GM18520 (cell line): ENCODE results near the gene PAK2.
"Not testable (repeated sequence)": the region's sequence is repeated elsewhere in the genome, so short reads cannot be mapped to it uniquely, and the experiment has no call there.

Source experiments
- ATAC-seq: cut with Tn5 transposase; IDR thresholded peaks from one replicate; pipeline ENCODE4 v1.9.1; 2021; ENCODE audit not compliant: unreplicated experiment

PAK2 gene

GRCh38 chr3:196777836-196778235 is 38.2 kb downstream of the PAK2 start:
- no peak for ATAC-seq

GRCh38 chr3:196778755-196779154 is 39.1 kb downstream of the PAK2 start:
- no peak for ATAC-seq

- no peak for ATAC-seq
Observed at GRCh38 chr3:196782511-196782910, 42.9 kb downstream of the PAK2 start.

GRCh38 chr3:196788528-196788927 is 48.9 kb downstream of the PAK2 start:
- ATAC-seq: no peak

- no peak for ATAC-seq
Observed at GRCh38 chr3:196789885-196790359, 50.3 kb downstream of the PAK2 start.

- ATAC-seq: no peak
Observed at GRCh38 chr3:196790636-196791035, 51.0 kb downstream of the PAK2 start.

GRCh38 chr3:196792771-196793170 is 53.1 kb downstream of the PAK2 start:
- no peak for ATAC-seq

- no peak for ATAC-seq
Observed at GRCh38 chr3:196793246-196793645, 53.6 kb downstream of the PAK2 start.

GRCh38 chr3:196794467-196794866 is 54.8 kb downstream of the PAK2 start:
- no peak for ATAC-seq

GRCh38 chr3:196796317-196796716 is 56.7 kb downstream of the PAK2 start:
- ATAC-seq: no peak

- ATAC-seq: no peak
Observed at GRCh38 chr3:196800742-196801434, 61.2 kb downstream of the PAK2 start.

GRCh38 chr3:196803891-196804468 is 64.3 kb downstream of the PAK2 start:
- no peak for ATAC-seq

- no peak for ATAC-seq
Observed at GRCh38 chr3:196804773-196805172, 65.1 kb downstream of the PAK2 start.

- no peak for ATAC-seq
Observed at GRCh38 chr3:196810963-196811581, 71.4 kb downstream of the PAK2 start.

- no peak for ATAC-seq
Observed at GRCh38 chr3:196812853-196813252, 73.2 kb downstream of the PAK2 start.

GRCh38 chr3:196813903-196814302 is 74.2 kb downstream of the PAK2 start:
- no peak for ATAC-seq

- no peak for ATAC-seq
Observed at GRCh38 chr3:196821806-196822355, 82.2 kb downstream of the PAK2 start.

- ATAC-seq: not testable (repeated sequence)
Observed at GRCh38 chr3:196829651-196830050, 90.0 kb downstream of the PAK2 start.

GRCh38 chr3:196835086-196835485 is 95.4 kb downstream of the PAK2 start:
- ATAC-seq: no peak

GRCh38 chr3:196836626-196837025 is 97.0 kb downstream of the PAK2 start:
- not testable (repeated sequence) for ATAC-seq

- no peak for ATAC-seq
Observed at GRCh38 chr3:196837819-196838420, 98.3 kb downstream of the PAK2 start.

- not testable (repeated sequence) for ATAC-seq
Observed at GRCh38 chr3:196839351-196839750, 99.7 kb downstream of the PAK2 start.
